Measurements from ENCODE around the gene LPCAT1.

- TF ChIP-seq SUZ12 (IDR thresholded peaks at IDR 0.05; ENCODE audit: extremely low read depth, insufficient read depth, insufficient read length) (no peak), YY1 (IDR thresholded peaks at IDR 0.05; ENCODE audit: insufficient read depth, insufficient read length) (no peak), ZNF274 (IDR thresholded peaks at IDR 0.05; ENCODE audit: low read depth, low read length) (no peak)
Observed at GRCh38 chr5:1563617-1564181, 39.9 kb upstream of the LPCAT1 start.
